ENCODE data around the gene DCLRE1B.

- no peak for TF ChIP-seq CTCF (optimal IDR thresholded peaks at IDR 0.05 in 1 of 3, IDR thresholded peaks at IDR 0.05 in 1 of 3, conservative IDR thresholded peaks at IDR 0.05 in 1 of 3; ENCODE audit: extremely low read depth in 1 of 3, insufficient read depth in 2 of 3, low read length in 3 of 3)
- no peak for TF ChIP-seq EZH2 (IDR thresholded peaks at IDR 0.05; ENCODE audit: low read length)
Observed at GRCh38 chr1:113905435-113905861, 322 bp downstream of the DCLRE1B start.
